ENCODE results near the gene VPS11.
"Not testable (repeated sequence)": the region's sequence is repeated elsewhere in the genome, so short reads cannot be mapped to it uniquely, and the experiment has no call there.

Gene VPS11

GRCh38 chr11:119093942-119094815 lies 26.6 kb downstream of the VPS11 start:
- Mint-ChIP-seq H3K27me3 (peaks cover 9% of the 10 kb centered on the region), H3K36me3 (peaks cover 69% of the 10 kb centered on the region), H3K9me3 (no peaks in the 10 kb centered on the region), H3K4me3 (peak overlapping the region; percentile 97), H3K27ac (peak overlapping the region; percentile 90), H3K4me1 (peaks cover 73% of the 10 kb centered on the region)
- CTCF ChIA-PET = interaction anchor here (1.1 to 1.7 kb wide), 3 partner anchors 12 to 227 kb away, joined by 4 to 6 read pairs (median 4); partner anchors contain the start of genes C2CD2L and VPS11
- DNase-seq = peak; percentile 56

- Mint-ChIP-seq H3K4me1 (peaks cover 70% of the 10 kb centered on the region), H3K36me3 (peaks cover 70% of the 10 kb centered on the region), H3K27ac (peak overlapping the region; percentile 90), H3K27me3 (peaks cover 9% of the 10 kb centered on the region), H3K9me3 (no peaks in the 10 kb centered on the region), H3K4me3 (peak overlapping the region; percentile 97)
- DNase-seq = no peak
- CTCF ChIA-PET = interaction anchor here (0.6 to 1.7 kb wide), 5 partner anchors 12 to 227 kb away, joined by 3 to 6 read pairs (median 4); partner anchors contain the start of genes C2CD2L and VPS11
Observed at GRCh38 chr11:119094816-119095065, 27.1 kb downstream of the VPS11 start.

GRCh38 chr11:119095066-119095880 lies 27.7 kb downstream of the VPS11 start:
- CTCF ChIA-PET = interaction anchor here (0.6 to 1.7 kb wide), 8 partner anchors 11 to 226 kb away, joined by 3 to 6 read pairs (median 4); partner anchors contain the start of genes C2CD2L and VPS11
- Mint-ChIP-seq H3K36me3 (peaks cover 73% of the 10 kb centered on the region), H3K4me3 (peak overlapping the region; percentile 97)

GRCh38 chr11:119099711-119100110 lies 32.1 kb downstream of the VPS11 start:
- CTCF ChIA-PET = interaction anchor here (0.6 to 1.7 kb wide), 5 partner anchors 9 to 61 kb away, joined by 3 to 6 read pairs (median 3); no protein-coding TSS in a partner anchor
- H3K27me3 Mint-ChIP-seq = peaks cover 9% of the 10 kb centered on the region
- no peaks in the 10 kb centered on the region for H3K9me3 Mint-ChIP-seq
- peaks cover 70% of the 10 kb centered on the region for H3K4me1 Mint-ChIP-seq
- H3K27ac Mint-ChIP-seq = peak overlapping the region; percentile 64
- no peak for DNase-seq
- H3K36me3 Mint-ChIP-seq = peaks cover 44% of the 10 kb centered on the region
- peak overlapping the region; percentile 92 for H3K4me3 Mint-ChIP-seq

More at GRCh38 chr11:119095066-119095880, 27.7 kb downstream of the VPS11 start:
- peaks cover 9% of the 10 kb centered on the region for H3K27me3 Mint-ChIP-seq
- peak overlapping the region; percentile 90 for H3K27ac Mint-ChIP-seq
- H3K4me1 Mint-ChIP-seq = peaks cover 70% of the 10 kb centered on the region
- DNase-seq = peak; percentile 99
- no peaks in the 10 kb centered on the region for H3K9me3 Mint-ChIP-seq

GRCh38 chr11:119100246-119100970 lies 32.8 kb downstream of the VPS11 start:
- peak overlapping the region; percentile 92 for H3K4me3 Mint-ChIP-seq
- H3K36me3 Mint-ChIP-seq = peaks cover 37% of the 10 kb centered on the region
- DNase-seq = no peak
- peak overlapping the region; percentile 98 for H3K27ac Mint-ChIP-seq
- CTCF ChIA-PET = interaction anchor here (1.7 kb wide), 1 partner anchor 38 kb away, joined by 3 read pairs; no protein-coding TSS in a partner anchor
- H3K9me3 Mint-ChIP-seq = no peaks in the 10 kb centered on the region
- H3K4me1 Mint-ChIP-seq = peaks cover 69% of the 10 kb centered on the region
- peaks cover 2% of the 10 kb centered on the region for H3K27me3 Mint-ChIP-seq

GRCh38 chr11:119100994-119101758 lies 33.6 kb downstream of the VPS11 start:
- H3K4me3 Mint-ChIP-seq = peak overlapping the region; percentile 92
- DNase-seq = no peak

GRCh38 chr11:119101759-119102423 lies 34.3 kb downstream of the VPS11 start, which contains the start of gene DPAGT1:
DPAGT1 (minus strand) TSS chr11:119101853; CDS start chr11:119101655, 198 bp downstream.
- H3K9me3 Mint-ChIP-seq = no peaks in the 10 kb centered on the region
- peaks cover 5% of the 10 kb centered on the region for H3K27me3 Mint-ChIP-seq
- peaks cover 25% of the 10 kb centered on the region for H3K36me3 Mint-ChIP-seq
- peak; percentile 90 for DNase-seq
- peak within 1 kb of the TSS; percentile 92 for H3K4me3 Mint-ChIP-seq
- CTCF ChIA-PET = interaction anchor here (0.7 to 2.3 kb wide), 8 partner anchors 10 to 235 kb away, joined by 3 to 10 read pairs (median 3); partner anchors contain the start of gene NLRX1
- H3K27ac Mint-ChIP-seq = peak within 1 kb of the TSS; percentile 98
- peaks cover 68% of the 10 kb centered on the region for H3K4me1 Mint-ChIP-seq

More at GRCh38 chr11:119100994-119101758, 33.6 kb downstream of the VPS11 start:
- H3K27me3 Mint-ChIP-seq = peaks cover 5% of the 10 kb centered on the region
- no peaks in the 10 kb centered on the region for H3K9me3 Mint-ChIP-seq
- CTCF ChIA-PET = interaction anchor here (0.9 to 2.3 kb wide), 5 partner anchors 10 to 171 kb away, joined by 3 to 10 read pairs (median 3); no protein-coding TSS in a partner anchor
- H3K36me3 Mint-ChIP-seq = peaks cover 32% of the 10 kb centered on the region
- peak overlapping the region; percentile 98 for H3K27ac Mint-ChIP-seq
- H3K4me1 Mint-ChIP-seq = peaks cover 68% of the 10 kb centered on the region

GRCh38 chr11:119103161-119103664 lies 35.6 kb downstream of the VPS11 start:
- H3K27me3 Mint-ChIP-seq, DNase-seq, H3K9me3 Mint-ChIP-seq: not testable (repeated sequence)
- H3K27ac Mint-ChIP-seq = peak overlapping the region; percentile 98
- peak overlapping the region; percentile 92 for H3K4me3 Mint-ChIP-seq
- CTCF ChIA-PET = interaction anchor here (1.3 to 2.3 kb wide), 4 partner anchors 38 to 234 kb away, joined by 3 to 10 read pairs (median 4); no protein-coding TSS in a partner anchor
- peaks cover 13% of the 10 kb centered on the region for H3K36me3 Mint-ChIP-seq
- peaks cover 62% of the 10 kb centered on the region for H3K4me1 Mint-ChIP-seq

GRCh38 chr11:119103793-119104192 lies 36.2 kb downstream of the VPS11 start:
- no peak for DNase-seq
- Mint-ChIP-seq H3K4me1 (peaks cover 62% of the 10 kb centered on the region), H3K36me3 (peaks cover 13% of the 10 kb centered on the region), H3K27me3 (peaks cover 5% of the 10 kb centered on the region), H3K9me3 (no peaks in the 10 kb centered on the region), H3K27ac (peak overlapping the region; percentile 49), H3K4me3 (peak overlapping the region; percentile 59)
- CTCF ChIA-PET = interaction anchor here (0.6 to 2.3 kb wide), 3 partner anchors 91 to 93 kb away, joined by 3 to 10 read pairs (median 4); no protein-coding TSS in a partner anchor

GRCh38 chr11:119106564-119107537 lies 39.2 kb downstream of the VPS11 start, which contains the start of gene C2CD2L:
C2CD2L (plus strand) TSS chr11:119107344; CDS start chr11:119107742, 398 bp downstream.
- H3K9me3 Mint-ChIP-seq = no peaks in the 10 kb centered on the region
- H3K36me3 Mint-ChIP-seq = peaks cover 32% of the 10 kb centered on the region
- H3K4me1 Mint-ChIP-seq = peaks cover 69% of the 10 kb centered on the region
- H3K4me3 Mint-ChIP-seq = peak within 1 kb of the TSS; percentile 87
- H3K27me3 Mint-ChIP-seq = peaks cover 5% of the 10 kb centered on the region
- CTCF ChIA-PET = interaction anchor here (0.9 to 1.9 kb wide), 11 partner anchors 9 to 231 kb away, joined by 3 to 13 read pairs (median 3); no protein-coding TSS in a partner anchor
- DNase-seq = peak; percentile 94
- peak within 1 kb of the TSS; percentile 88 for H3K27ac Mint-ChIP-seq

GRCh38 chr11:119107538-119108145 lies 40.0 kb downstream of the VPS11 start:
- H3K4me1 Mint-ChIP-seq = peaks cover 62% of the 10 kb centered on the region
- DNase-seq = no peak
- H3K36me3 Mint-ChIP-seq = peaks cover 38% of the 10 kb centered on the region
- peak overlapping the region; percentile 87 for H3K4me3 Mint-ChIP-seq
- H3K27me3 Mint-ChIP-seq = peaks cover 5% of the 10 kb centered on the region
- CTCF ChIA-PET = interaction anchor here (1.0 to 2.1 kb wide), 10 partner anchors 8 to 230 kb away, joined by 3 to 8 read pairs (median 4); no protein-coding TSS in a partner anchor
- peak overlapping the region; percentile 85 for H3K27ac Mint-ChIP-seq
- H3K9me3 Mint-ChIP-seq = no peaks in the 10 kb centered on the region

All from activated naive CD4-positive, alpha-beta T cell treated with anti-CD3 and anti-CD28 coated beads, Interleukin-2, amount 10 ng/mL, durations not matched to agents 7 days and 5 days (primary cell).